Mesendoderm (in vitro differentiated cells): ENCODE measurements around the gene TACR1.
A peak's percentile ranks its signal among the peaks of the same experiment; 100 is the strongest.

Source experiments
- DNase-seq: peaks from one replicate; pipeline ENCODE4 v3.0.0; 2013
- H2AK5ac ChIP-seq: 2 replicates; pipeline ENCODE4 v1.6.1; 2013; ENCODE audit warnings: low read length, inconsistent platforms
- H2BK120ac ChIP-seq: 2 replicates; pipeline ENCODE4 v1.6.1; 2013; ENCODE audit warnings: low read depth, mild to moderate bottlenecking, low read length, moderate library complexity, mixed read lengths
- H2BK15ac ChIP-seq: replicated peaks from 2 replicates; pipeline ENCODE4 v1.6.1; 2013; ENCODE audit warnings: low read depth, mild to moderate bottlenecking, moderate library complexity
- H2BK5ac ChIP-seq: 2 replicates; pipeline ENCODE4 v1.6.1; 2013; ENCODE audit warnings: low read length, inconsistent platforms
- H3K18ac ChIP-seq: 2 replicates; pipeline ENCODE4 v1.6.1; 2013; ENCODE audit warnings: mild to moderate bottlenecking, low read length, mixed read lengths
- H3K23ac ChIP-seq: one replicate; pipeline ENCODE4 v1.6.1; 2013; ENCODE audit warnings: low read length
- H3K27ac ChIP-seq: 2 replicates; pipeline ENCODE4 v1.5.1; 2013; ENCODE audit warnings: low read depth, mild to moderate bottlenecking, inconsistent platforms, low read length, moderate library complexity
- H3K27me3 ChIP-seq: 2 replicates; pipeline ENCODE4 v1.6.1; 2013; ENCODE audit warnings: low read length, control low read depth, mild to moderate bottlenecking, inconsistent platforms; ENCODE audit not compliant: insufficient read depth, poor library complexity
- H3K36me3 ChIP-seq: 2 replicates; pipeline ENCODE4 v1.6.1; 2013; ENCODE audit warnings: low read length, inconsistent platforms; ENCODE audit not compliant: control insufficient read depth, insufficient read depth
- H3K4ac ChIP-seq: one replicate; pipeline ENCODE4 v1.6.1; 2013; ENCODE audit warnings: low read depth, mild to moderate bottlenecking, low read length, moderate library complexity
- H3K4me1 ChIP-seq: 2 replicates; pipeline ENCODE4 v1.6.1; 2013; ENCODE audit warnings: low read depth, low read length, inconsistent platforms; ENCODE audit not compliant: control insufficient read depth
- H3K4me2 ChIP-seq: 2 replicates; pipeline ENCODE4 v1.6.1; 2013; ENCODE audit warnings: low read length
- H3K4me3 ChIP-seq: 2 replicates; pipeline ENCODE4 v1.5.1; 2013; ENCODE audit warnings: mild to moderate bottlenecking, low read length
- H3K56ac ChIP-seq: one replicate; pipeline ENCODE4 v1.6.1; 2013; ENCODE audit warnings: low read length
- H3K79me1 ChIP-seq: 2 replicates; pipeline ENCODE4 v1.6.1; 2013; ENCODE audit warnings: low read length, inconsistent platforms
- H3K79me2 ChIP-seq: 2 replicates; pipeline ENCODE4 v1.6.1; 2013; ENCODE audit warnings: mild to moderate bottlenecking, low read length; ENCODE audit not compliant: control insufficient read depth, insufficient read depth
- H3K9ac ChIP-seq: 2 replicates; pipeline ENCODE4 v1.6.1; 2013; ENCODE audit warnings: low read length, inconsistent platforms
- H4K5ac ChIP-seq: one replicate; pipeline ENCODE4 v1.6.1; 2013; ENCODE audit warnings: low read length
- H4K8ac ChIP-seq: one replicate; pipeline ENCODE4 v1.6.1; 2013; ENCODE audit warnings: low read depth, mild to moderate bottlenecking, control low read depth, low read length, moderate library complexity
- WGBS: extraction: QIAGEN DNeasy Blood & Tissue Kit; methylation state at CpG from one replicate; pipeline ENCODE4 v1.1.7; 2013; ENCODE audit warnings: low lambda C conversion rate, missing lambda C conversion rate; ENCODE audit not compliant: insufficient coverage; ENCODE audit errors: extremely low coverage; 5-methylcytosine and 5-hydroxymethylcytosine counted together

The TACR1 gene

DNA sequence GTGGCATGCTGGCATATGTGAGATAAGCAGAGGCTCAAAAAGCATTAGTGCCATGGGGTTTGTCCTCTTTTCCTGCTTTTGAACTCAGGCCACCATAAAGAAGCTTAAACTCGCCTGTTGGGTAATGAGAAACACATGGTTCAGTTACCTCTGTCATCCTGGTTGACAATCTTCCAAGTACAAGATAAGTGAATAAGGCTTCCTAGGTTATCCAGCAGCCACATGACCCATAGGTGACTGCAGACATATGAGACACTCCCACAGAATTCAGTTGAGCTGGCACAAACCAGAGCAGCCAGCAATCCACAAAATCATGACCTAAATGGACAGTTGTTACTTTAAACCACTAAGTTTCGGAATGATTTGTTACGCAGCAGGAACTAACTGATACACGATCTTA, 97.3 kb downstream of the TACR1 start:
- H3K18ac ChIP-seq: no peak overlapping the region
- whole genome bisulfite sequencing: no CpG with 5 or more reads among the region's 4 CpGs
- H3K23ac ChIP-seq: no peak overlapping the region
- H4K5ac ChIP-seq: no peak overlapping the region
- no peak overlapping the region for H3K27ac ChIP-seq
- H3K4me3 ChIP-seq: no peak overlapping the region
- no peak overlapping the region for H3K56ac ChIP-seq
- no peak overlapping the region for H4K8ac ChIP-seq
- no peak overlapping the region for H2BK5ac ChIP-seq
- H3K79me1 ChIP-seq: no peaks in the 10 kb centered on the region
- no peaks in the 10 kb centered on the region for H3K4me1 ChIP-seq
- no peaks in the 10 kb centered on the region for H3K27me3 ChIP-seq
- H3K4me2 ChIP-seq: no peak overlapping the region
- H3K4ac ChIP-seq: no peak overlapping the region
- no peak for DNase-seq
- H2AK5ac ChIP-seq: no peak overlapping the region
- no peak overlapping the region for H2BK15ac ChIP-seq
- H3K9ac ChIP-seq: no peak overlapping the region
- H3K36me3 ChIP-seq: no peaks in the 10 kb centered on the region
- H3K79me2 ChIP-seq: no peaks in the 10 kb centered on the region
- no peak overlapping the region for H2BK120ac ChIP-seq

DNA sequence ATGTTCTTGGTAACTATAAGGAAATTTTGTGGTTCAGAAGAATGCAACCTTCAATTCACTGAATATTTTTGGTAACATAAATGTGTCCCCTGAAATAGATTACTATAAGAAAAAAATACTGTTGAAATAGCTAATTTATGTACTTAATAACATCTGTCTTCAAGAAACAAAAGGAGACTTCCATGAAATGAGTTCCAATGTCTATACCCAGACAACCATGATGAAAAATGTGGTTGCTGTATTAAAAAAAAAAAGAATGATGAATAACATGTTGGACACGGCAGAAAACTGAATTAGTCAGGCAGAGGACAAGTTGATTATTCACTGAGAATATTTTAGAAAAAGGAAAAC, 98.5 kb downstream of the TACR1 start:
- no peak overlapping the region for H3K23ac ChIP-seq
- no peak overlapping the region for H2BK15ac ChIP-seq
- WGBS: no CpG with 5 or more reads among the region's 1 CpG
- no peaks in the 10 kb centered on the region for H3K27me3 ChIP-seq
- H2BK120ac ChIP-seq: no peak overlapping the region
- no peak overlapping the region for H3K27ac ChIP-seq
- no peak overlapping the region for H4K5ac ChIP-seq
- no peaks in the 10 kb centered on the region for H3K79me2 ChIP-seq
- no peak overlapping the region for H3K4me3 ChIP-seq
- H3K9ac ChIP-seq: no peak overlapping the region
- no peaks in the 10 kb centered on the region for H3K4me1 ChIP-seq
- no peaks in the 10 kb centered on the region for H3K36me3 ChIP-seq
- H3K4ac ChIP-seq: no peak overlapping the region
- H2AK5ac ChIP-seq: no peak overlapping the region
- no peak overlapping the region for H4K8ac ChIP-seq
- no peaks in the 10 kb centered on the region for H3K79me1 ChIP-seq
- H3K4me2 ChIP-seq: no peak overlapping the region
- no peak for DNase-seq
- no peak overlapping the region for H3K56ac ChIP-seq
- H2BK5ac ChIP-seq: no peak overlapping the region
- H3K18ac ChIP-seq: no peak overlapping the region

GRCh38 chr2:75100011-75100800, 99.1 kb downstream of the TACR1 start:
- Histone ChIP-seq H3K4me1 (no peaks in the 10 kb centered on the region), H2BK15ac (no peak overlapping the region), H3K18ac (no peak overlapping the region), H3K4ac (no peak overlapping the region), H3K56ac (no peak overlapping the region), H4K8ac (no peak overlapping the region), H2BK120ac (no peak overlapping the region), H3K23ac (no peak overlapping the region), H3K36me3 (no peaks in the 10 kb centered on the region), H3K79me2 (no peaks in the 10 kb centered on the region), H3K27ac (no peak overlapping the region), H2AK5ac (no peak overlapping the region), H3K9ac (no peak overlapping the region), H4K5ac (no peak overlapping the region), H2BK5ac (no peak overlapping the region), H3K27me3 (no peaks in the 10 kb centered on the region), H3K4me2 (no peak overlapping the region), H3K4me3 (no peak overlapping the region), H3K79me1 (no peaks in the 10 kb centered on the region)
- no CpG with 5 or more reads among the region's 3 CpGs for WGBS
- DNase-seq: no peak

DNA sequence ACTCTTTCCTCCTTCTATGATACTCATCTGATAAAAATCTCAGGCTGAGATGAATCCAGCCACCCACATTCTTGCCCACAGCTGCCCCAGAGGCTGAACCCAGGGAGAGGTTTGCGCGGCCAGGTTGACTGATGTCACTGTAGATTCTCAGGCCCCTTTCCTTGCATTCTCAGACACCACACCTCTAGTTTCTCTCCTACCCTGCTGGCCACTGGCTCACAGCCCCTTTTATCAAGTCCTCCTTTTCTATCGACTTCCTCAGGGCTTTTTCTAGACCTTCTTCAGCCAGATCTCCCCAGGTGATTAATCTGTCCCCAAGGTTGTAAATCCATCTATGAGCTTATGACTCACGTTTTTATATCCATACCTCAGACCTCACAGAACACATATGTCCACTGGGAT, 99.8 kb downstream of the TACR1 start:
- Histone ChIP-seq H2BK120ac (no peak overlapping the region), H3K4ac (no peak overlapping the region), H3K23ac (no peak overlapping the region), H2BK5ac (no peak overlapping the region), H3K27ac (no peak overlapping the region), H3K18ac (no peak overlapping the region), H2AK5ac (no peak overlapping the region), H3K79me2 (no peaks in the 10 kb centered on the region), H3K56ac (no peak overlapping the region), H3K4me1 (no peaks in the 10 kb centered on the region), H3K4me3 (no peak overlapping the region), H3K27me3 (no peaks in the 10 kb centered on the region), H3K36me3 (no peaks in the 10 kb centered on the region), H3K79me1 (no peaks in the 10 kb centered on the region), H4K5ac (no peak overlapping the region), H4K8ac (no peak overlapping the region), H3K9ac (no peak overlapping the region), H3K4me2 (no peak overlapping the region), H2BK15ac (no peak overlapping the region)
- no CpG with 5 or more reads among the region's 4 CpGs for whole genome bisulfite sequencing
- DNase-seq: no peak

- no peak overlapping the region for H3K9ac ChIP-seq
- no peaks in the 10 kb centered on the region for H3K79me2 ChIP-seq
- H3K79me1 ChIP-seq: no peaks in the 10 kb centered on the region
- H3K4me1 ChIP-seq: no peaks in the 10 kb centered on the region
- H3K4ac ChIP-seq: no peak overlapping the region
- no peak overlapping the region for H2BK120ac ChIP-seq
- H2AK5ac ChIP-seq: no peak overlapping the region
- no peaks in the 10 kb centered on the region for H3K36me3 ChIP-seq
- H3K4me3 ChIP-seq: no peak overlapping the region
- no peak overlapping the region for H3K23ac ChIP-seq
- no peak overlapping the region for H3K56ac ChIP-seq
- H2BK5ac ChIP-seq: no peak overlapping the region
- no peak overlapping the region for H3K27ac ChIP-seq
- no CpG with 5 or more reads among the region's 2 CpGs for WGBS
- no peak overlapping the region for H3K4me2 ChIP-seq
- no peak overlapping the region for H4K8ac ChIP-seq
- no peak overlapping the region for H4K5ac ChIP-seq
- DNase-seq: peak; percentile 75
- no peak overlapping the region for H3K18ac ChIP-seq
- no peaks in the 10 kb centered on the region for H3K27me3 ChIP-seq
- no peak overlapping the region for H2BK15ac ChIP-seq
These were observed 100.5 kb downstream of the TACR1 start for GRCh38 chr2:75098856-75099255.

DNA sequence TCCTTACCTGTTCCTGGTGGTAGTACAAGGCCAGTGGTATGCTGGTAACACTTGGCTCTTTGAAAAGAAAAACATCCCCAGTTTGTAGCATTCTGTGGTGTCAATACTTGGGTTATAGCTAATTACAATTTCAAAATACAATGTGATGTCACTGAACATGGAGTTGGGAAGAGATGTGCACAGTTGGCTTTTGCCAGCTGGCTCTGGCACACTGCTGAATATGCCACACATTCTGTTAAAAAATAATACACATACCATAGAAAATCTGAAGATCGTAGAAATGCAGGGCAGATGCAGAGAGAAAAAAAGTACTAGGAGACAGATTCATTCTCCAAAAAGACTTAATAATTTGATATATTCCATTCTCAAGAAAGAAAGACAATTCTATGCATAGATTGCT, 101.5 kb downstream of the TACR1 start:
- Histone ChIP-seq H2AK5ac (no peak overlapping the region), H3K23ac (no peak overlapping the region), H3K56ac (no peak overlapping the region), H2BK120ac (no peak overlapping the region), H3K4ac (no peak overlapping the region), H3K79me2 (no peaks in the 10 kb centered on the region), H3K27ac (no peak overlapping the region), H4K8ac (no peak overlapping the region), H3K79me1 (no peaks in the 10 kb centered on the region), H3K36me3 (no peaks in the 10 kb centered on the region), H4K5ac (no peak overlapping the region), H3K4me2 (no peak overlapping the region), H3K18ac (no peak overlapping the region), H3K27me3 (no peaks in the 10 kb centered on the region), H3K9ac (no peak overlapping the region), H2BK15ac (no peak overlapping the region), H3K4me3 (no peak overlapping the region), H3K4me1 (no peaks in the 10 kb centered on the region), H2BK5ac (no peak overlapping the region)
- WGBS: no CpG with 5 or more reads among the region's 1 CpG
- no peak for DNase-seq
